GM12864 (cell line): ENCODE data around the gene OGFOD3.

Source experiments
- DNase-seq: peaks from one replicate; pipeline ENCODE4 v3.0.0-alpha.2; 2011; ENCODE audit warnings: low read depth
- H3K4me3 ChIP-seq: 2 replicates; pipeline ENCODE4 v1.5.1; 2011; ENCODE audit warnings: mild to moderate bottlenecking, low read depth, low read length, control low read depth
- CTCF ChIP-seq: IDR thresholded peaks from 2 replicates; pipeline ENCODE4 v1.5.1; 2011; ENCODE audit warnings: low read depth, mild to moderate bottlenecking, moderate library complexity, low read length, control low read depth, inconsistent platforms; ENCODE audit errors: missing control alignments

OGFOD3 gene

GRCh38 chr17:82358465-82359350 lies 59.7 kb downstream of the OGFOD3 start, which contains the start of gene TEX19:
Gene TEX19 (plus strand): TSS chr17:82359247. CDS start chr17:82362151, 2,904 bp downstream.
- no peak for DNase-seq
- H3K4me3 ChIP-seq = no peak within 1 kb of the TSS
- no peak for TF ChIP-seq CTCF

GRCh38 chr17:82357394-82357793 lies 61.0 kb downstream of the OGFOD3 start:
- no peak overlapping the region for H3K4me3 ChIP-seq
- no peak for DNase-seq
- TF ChIP-seq CTCF = no peak

DNA sequence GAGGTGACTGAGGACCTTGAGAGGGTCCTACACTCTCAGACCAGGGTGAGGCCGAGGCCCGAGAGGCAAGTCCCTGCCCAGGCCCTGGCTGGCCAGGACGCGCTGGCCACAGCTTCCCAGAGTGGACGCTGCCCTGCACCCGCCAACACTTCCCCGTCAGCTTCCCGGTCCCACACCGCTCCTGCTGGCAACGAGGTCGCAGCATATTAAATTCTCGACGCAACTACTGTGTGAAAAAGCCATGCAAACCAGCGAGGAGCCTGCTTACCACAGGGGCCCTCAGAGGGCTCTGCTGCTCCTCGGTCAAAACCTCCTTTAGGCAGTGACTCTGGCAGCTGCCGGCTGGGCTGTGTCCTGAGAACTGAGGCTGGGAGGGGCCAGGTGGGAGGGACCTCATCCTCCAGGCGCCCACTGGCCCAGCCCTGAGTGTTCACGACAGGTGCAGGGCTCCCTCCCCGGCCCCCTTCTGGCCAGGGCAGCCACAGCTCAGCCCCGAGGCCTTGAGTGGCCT lies 61.5 kb downstream of the OGFOD3 start:
- TF ChIP-seq CTCF = no peak
- no peak overlapping the region for H3K4me3 ChIP-seq
- no peak for DNase-seq

DNA sequence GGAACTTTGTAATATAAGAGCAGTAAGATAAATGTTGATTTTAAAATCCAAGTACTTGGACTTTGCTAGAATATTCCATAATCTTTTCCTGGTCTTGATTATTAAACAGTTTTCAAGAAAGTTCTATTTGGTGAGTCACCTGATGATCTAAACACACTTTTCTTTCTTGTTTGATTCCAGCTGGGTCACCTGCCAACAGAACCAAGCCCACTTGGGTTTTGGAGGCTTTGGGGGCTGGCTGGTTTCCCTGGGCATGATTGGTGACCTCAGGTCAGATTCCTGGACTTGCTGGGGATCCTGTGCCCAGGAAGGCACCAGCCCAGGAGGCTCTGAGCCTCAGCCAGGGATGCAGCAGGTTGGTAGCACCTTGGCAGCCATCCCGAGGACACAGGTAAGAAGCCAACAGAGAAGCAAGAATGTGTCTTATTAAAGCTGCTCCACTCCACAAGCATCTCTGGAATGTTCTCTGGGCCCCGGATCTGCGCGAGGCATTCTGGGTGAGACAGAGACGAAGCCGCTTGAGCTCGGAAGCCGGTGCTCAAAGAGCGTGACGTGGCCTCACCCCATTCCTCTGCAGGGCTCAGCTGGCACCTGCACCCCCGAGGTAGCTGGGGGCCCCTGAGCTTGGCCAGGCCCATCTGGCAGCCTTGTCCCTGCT lies 62.5 kb downstream of the OGFOD3 start:
- no peak for DNase-seq
- no peak overlapping the region for H3K4me3 ChIP-seq
- TF ChIP-seq CTCF = no peak

GRCh38 chr17:82354804-82355308 lies 63.5 kb downstream of the OGFOD3 start:
- no peak overlapping the region for H3K4me3 ChIP-seq
- no peak for DNase-seq
- TF ChIP-seq CTCF = no peak

GRCh38 chr17:82353484-82353883 lies 64.9 kb downstream of the OGFOD3 start:
- H3K4me3 ChIP-seq = no peak overlapping the region
- no peak for DNase-seq
- TF ChIP-seq CTCF = no peak
